Measurements from ENCODE around the gene GPC3.

- TF ChIP-seq POLR2A (IDR thresholded peaks at IDR 0.05; ENCODE audit: low read depth) (no peak), CTCF (IDR thresholded peaks at IDR 0.05) (no peak), EP300 (IDR thresholded peaks at IDR 0.05) (no peak)
Observed at GRCh38 chrX:133859860-133860259, 125.5 kb downstream of the GPC3 start.

Data from esophagus muscularis mucosa (tissue), 4 donors.